Panc1 (cell line): ENCODE data around the gene CABLES2.

ENCODE experiments used
- POLR2AphosphoS5 ChIP-seq: IDR thresholded peaks from 2 replicates; pipeline ENCODE4 v1.6.1; 2012; ENCODE audit warnings: mild to moderate bottlenecking, low read depth, low read length, moderate library complexity
- SIN3A ChIP-seq: IDR thresholded peaks from 2 replicates; pipeline ENCODE4 v1.6.1; 2012; ENCODE audit warnings: low read depth, mild to moderate bottlenecking, low read length, moderate library complexity, borderline replicate concordance; ENCODE audit not compliant: insufficient read depth
- TCF7L2 ChIP-seq: IDR thresholded peaks from 2 replicates; pipeline ENCODE4 v1.6.1; 2011; ENCODE audit warnings: mild to moderate bottlenecking, low read depth, low read length, inconsistent platforms
- TF ChIP-seq, protein P1 (sequence below): fragments of 450-650 bp; IDR thresholded peaks from 2 replicates; pipeline ENCODE4 v1.5.1; 2017; ENCODE audit warnings: mild to moderate bottlenecking
- TF ChIP-seq, protein P2 (sequence below), 2 experiments: IDR thresholded peaks; 2 replicates each; pipeline ENCODE4 v1.6.1; 2011 to 2012; ENCODE audit warnings: low read depth in 2 of 2, control low read depth in 1 of 2, low read length in 1 of 2, mild to moderate bottlenecking in 1 of 2, moderate library complexity in 1 of 2; ENCODE audit not compliant: insufficient read depth in 1 of 2

DNA sequence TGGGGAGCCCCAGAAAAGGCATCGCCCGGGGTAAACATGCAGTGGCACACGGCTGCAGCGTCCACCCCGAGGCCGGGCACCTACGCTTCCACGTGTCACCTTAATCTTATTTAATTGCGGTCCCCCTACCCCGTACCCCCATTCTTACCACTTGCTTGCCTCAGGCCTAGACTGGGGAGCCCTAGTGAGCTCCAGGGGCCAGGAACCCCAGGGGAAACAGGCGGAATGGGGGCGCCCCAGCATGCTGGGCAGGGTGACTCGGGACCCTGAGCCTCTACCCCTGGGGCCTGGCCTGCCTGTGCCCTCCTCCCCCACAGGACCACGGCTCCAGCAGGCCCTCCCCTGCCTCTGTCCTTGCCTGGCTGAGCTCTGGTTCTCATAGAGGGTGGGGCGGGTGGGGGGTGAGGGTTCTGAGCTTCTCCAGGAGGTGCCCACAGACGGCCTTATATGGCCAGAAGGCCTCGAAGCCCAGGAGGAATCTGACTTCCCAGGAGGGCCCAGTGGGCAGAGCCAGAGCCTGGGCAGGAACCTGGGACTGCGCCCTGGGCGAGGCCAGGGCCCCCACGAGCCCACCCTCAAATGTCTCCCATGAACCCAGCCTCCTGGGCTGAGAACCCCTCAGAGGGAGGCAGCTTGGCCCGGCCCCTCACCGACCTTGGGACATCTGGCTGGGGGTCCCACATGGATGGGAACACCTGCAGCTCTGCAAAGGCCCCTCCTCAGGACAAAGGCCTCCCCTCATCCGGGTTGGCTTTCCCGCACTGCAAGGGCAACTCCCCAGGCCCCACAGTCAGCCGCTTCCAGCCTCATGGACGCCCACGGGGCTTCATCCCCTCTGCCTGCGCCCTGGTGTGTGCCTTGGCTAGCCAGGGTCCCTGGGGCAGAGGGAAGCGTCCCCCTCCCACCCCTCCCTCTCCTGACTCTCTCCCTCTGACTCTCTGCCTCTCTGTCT lies 34.8 kb downstream of the CABLES2 start:
- TF ChIP-seq, protein P1, sequence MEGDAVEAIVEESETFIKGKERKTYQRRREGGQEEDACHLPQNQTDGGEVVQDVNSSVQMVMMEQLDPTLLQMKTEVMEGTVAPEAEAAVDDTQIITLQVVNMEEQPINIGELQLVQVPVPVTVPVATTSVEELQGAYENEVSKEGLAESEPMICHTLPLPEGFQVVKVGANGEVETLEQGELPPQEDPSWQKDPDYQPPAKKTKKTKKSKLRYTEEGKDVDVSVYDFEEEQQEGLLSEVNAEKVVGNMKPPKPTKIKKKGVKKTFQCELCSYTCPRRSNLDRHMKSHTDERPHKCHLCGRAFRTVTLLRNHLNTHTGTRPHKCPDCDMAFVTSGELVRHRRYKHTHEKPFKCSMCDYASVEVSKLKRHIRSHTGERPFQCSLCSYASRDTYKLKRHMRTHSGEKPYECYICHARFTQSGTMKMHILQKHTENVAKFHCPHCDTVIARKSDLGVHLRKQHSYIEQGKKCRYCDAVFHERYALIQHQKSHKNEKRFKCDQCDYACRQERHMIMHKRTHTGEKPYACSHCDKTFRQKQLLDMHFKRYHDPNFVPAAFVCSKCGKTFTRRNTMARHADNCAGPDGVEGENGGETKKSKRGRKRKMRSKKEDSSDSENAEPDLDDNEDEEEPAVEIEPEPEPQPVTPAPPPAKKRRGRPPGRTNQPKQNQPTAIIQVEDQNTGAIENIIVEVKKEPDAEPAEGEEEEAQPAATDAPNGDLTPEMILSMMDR, result no peak
- TF ChIP-seq POLR2AphosphoS5 (no peak), SIN3A (no peak), TCF7L2 (no peak)
- TF ChIP-seq, protein P2, sequence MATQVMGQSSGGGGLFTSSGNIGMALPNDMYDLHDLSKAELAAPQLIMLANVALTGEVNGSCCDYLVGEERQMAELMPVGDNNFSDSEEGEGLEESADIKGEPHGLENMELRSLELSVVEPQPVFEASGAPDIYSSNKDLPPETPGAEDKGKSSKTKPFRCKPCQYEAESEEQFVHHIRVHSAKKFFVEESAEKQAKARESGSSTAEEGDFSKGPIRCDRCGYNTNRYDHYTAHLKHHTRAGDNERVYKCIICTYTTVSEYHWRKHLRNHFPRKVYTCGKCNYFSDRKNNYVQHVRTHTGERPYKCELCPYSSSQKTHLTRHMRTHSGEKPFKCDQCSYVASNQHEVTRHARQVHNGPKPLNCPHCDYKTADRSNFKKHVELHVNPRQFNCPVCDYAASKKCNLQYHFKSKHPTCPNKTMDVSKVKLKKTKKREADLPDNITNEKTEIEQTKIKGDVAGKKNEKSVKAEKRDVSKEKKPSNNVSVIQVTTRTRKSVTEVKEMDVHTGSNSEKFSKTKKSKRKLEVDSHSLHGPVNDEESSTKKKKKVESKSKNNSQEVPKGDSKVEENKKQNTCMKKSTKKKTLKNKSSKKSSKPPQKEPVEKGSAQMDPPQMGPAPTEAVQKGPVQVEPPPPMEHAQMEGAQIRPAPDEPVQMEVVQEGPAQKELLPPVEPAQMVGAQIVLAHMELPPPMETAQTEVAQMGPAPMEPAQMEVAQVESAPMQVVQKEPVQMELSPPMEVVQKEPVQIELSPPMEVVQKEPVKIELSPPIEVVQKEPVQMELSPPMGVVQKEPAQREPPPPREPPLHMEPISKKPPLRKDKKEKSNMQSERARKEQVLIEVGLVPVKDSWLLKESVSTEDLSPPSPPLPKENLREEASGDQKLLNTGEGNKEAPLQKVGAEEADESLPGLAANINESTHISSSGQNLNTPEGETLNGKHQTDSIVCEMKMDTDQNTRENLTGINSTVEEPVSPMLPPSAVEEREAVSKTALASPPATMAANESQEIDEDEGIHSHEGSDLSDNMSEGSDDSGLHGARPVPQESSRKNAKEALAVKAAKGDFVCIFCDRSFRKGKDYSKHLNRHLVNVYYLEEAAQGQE (IDR thresholded peaks at IDR 0.05; ENCODE audit: insufficient read depth in 1 of 2, low read depth in 2 of 2, low read length in 1 of 2), result no peak
